NCI-H1048 (cell line): ENCODE measurements around the gene DEGS2.
"Not testable (repeated sequence)": the region's sequence is repeated elsewhere in the genome, so short reads cannot be mapped to it uniquely, and the experiment has no call there.

Experiments
- DNase-seq: peaks from one replicate; lab custom pipeline; 2025; lab: John Stamatoyannopoulos, UW

The DEGS2 gene

GRCh38 chr14:100178691-100179090 lies 19.2 kb upstream of the DEGS2 start:
- DNase-seq = no peak

GRCh38 chr14:100176811-100177327 lies 17.4 kb upstream of the DEGS2 start:
- no peak for DNase-seq

- DNase-seq = no peak
These were observed 13.9 kb upstream of the DEGS2 start for GRCh38 chr14:100173353-100173752.

GRCh38 chr14:100172811-100173210 lies 13.4 kb upstream of the DEGS2 start:
- no peak for DNase-seq

GRCh38 chr14:100170880-100171279 lies 11.4 kb upstream of the DEGS2 start:
- no peak for DNase-seq

- DNase-seq = no peak
These were observed 9.1 kb upstream of the DEGS2 start for GRCh38 chr14:100168506-100168905.

- DNase-seq = no peak
These were observed 6.5 kb upstream of the DEGS2 start for GRCh38 chr14:100165831-100166440.

GRCh38 chr14:100165376-100165775 lies 5.9 kb upstream of the DEGS2 start:
- no peak for DNase-seq

- DNase-seq = no peak
These were observed 1.1 kb upstream of the DEGS2 start for GRCh38 chr14:100160534-100160916.

GRCh38 chr14:100159865-100160533 lies 554 bp upstream of the DEGS2 start:
- DNase-seq = no peak

GRCh38 chr14:100158566-100159093 lies 815 bp downstream of the DEGS2 start:
- DNase-seq = no peak

GRCh38 chr14:100157548-100158232 lies 1.8 kb downstream of the DEGS2 start:
- DNase-seq = not testable (repeated sequence)

GRCh38 chr14:100156776-100157175 lies 2.7 kb downstream of the DEGS2 start:
- DNase-seq = no peak

- no peak for DNase-seq
These were observed 3.5 kb downstream of the DEGS2 start for GRCh38 chr14:100155756-100156616.

- DNase-seq = no peak
These were observed 4.3 kb downstream of the DEGS2 start for GRCh38 chr14:100155049-100155621.

- no peak for DNase-seq
These were observed 5.9 kb downstream of the DEGS2 start for GRCh38 chr14:100153560-100153959.

GRCh38 chr14:100152091-100152490 lies 7.4 kb downstream of the DEGS2 start:
- no peak for DNase-seq

- no peak for DNase-seq
These were observed 8.4 kb downstream of the DEGS2 start for GRCh38 chr14:100150932-100151587.

- no peak for DNase-seq
These were observed 9.4 kb downstream of the DEGS2 start for GRCh38 chr14:100149851-100150611.
